Measurements from ENCODE around the gene TRPV3.

GRCh38 chr17:3475812-3476610 lies 81.6 kb downstream of the TRPV3 start, which contains the start of gene ASPA:
- TF ChIP-seq CTCF (IDR thresholded peaks at IDR 0.05): no peak
- TF ChIP-seq EZH2 (IDR thresholded peaks at IDR 0.05; ENCODE audit: borderline replicate concordance, insufficient read depth, low read depth, low read length, poor library complexity, severe bottlenecking): no peak
